Heart right ventricle (tissue), 16 donors: ENCODE results near the gene GPN3. TPM values are rescaled to one million over a fixed set of nuclear protein-coding genes. Genes with fewer than 3 reads are reported as not detected.

Experiments
- ATAC-seq, 8 donors: fragments of 200-7000 bp; cut with Tn5 transposase; one replicate each; pipeline ENCODE4 v1.9.1; 2020; ENCODE audit warnings: mild to moderate bottlenecking in 8 of 8, moderate library complexity in 8 of 8, moderate number of reproducible peaks in 1 of 8
- DNase-seq, 2 donors: peaks; one replicate each; pipeline ENCODE4 v3.0.0-alpha.2; 2020
- H3K27ac ChIP-seq, 10 donors: fragments of 200-600 bp; sonication (generic) in 2 of 10; one replicate each; pipeline versions ENCODE4 v1.5.0 to v1.8.0; 2020 to 2022; ENCODE audit warnings: mild to moderate bottlenecking in 3 of 10
- H3K27me3 ChIP-seq, 7 donors: fragments of 200-600 bp; one replicate each; pipeline ENCODE4 v1.8.0; 2021 to 2022; ENCODE audit warnings: mild to moderate bottlenecking in 2 of 7
- H3K36me3 ChIP-seq, 9 donors: fragments of 200-600 bp; sonication (generic) in 1 of 9; one replicate each; pipeline versions ENCODE4 v1.5.0 to v1.8.0; 2020 to 2022; ENCODE audit warnings: mild to moderate bottlenecking in 2 of 9
- H3K4me1 ChIP-seq, 9 donors: fragments of 200-600 bp; sonication (generic) in 1 of 9; one replicate each; pipeline versions ENCODE4 v1.5.0 to v1.8.0; 2020 to 2022; ENCODE audit warnings: mild to moderate bottlenecking in 4 of 9
- H3K4me3 ChIP-seq, 10 donors: fragments of 200-600 bp; sonication (generic) in 2 of 10; one replicate each; pipeline versions ENCODE4 v1.5.0 to v1.8.0; 2020 to 2022; ENCODE audit warnings: mild to moderate bottlenecking in 7 of 10, moderate library complexity in 2 of 10
- H3K9me3 ChIP-seq, 11 donors: fragments of 200-600 bp in 10 of 11; sonication (generic) in 2 of 11; one replicate each; pipeline versions ENCODE4 v1.5.0 to v1.8.0; 2013 to 2022; ENCODE audit warnings: mild to moderate bottlenecking in 2 of 11, control low read depth in 1 of 11, moderate library complexity in 1 of 11
- CTCF ChIP-seq, 9 donors: fragments of 200-600 bp; sonication (generic) in 2 of 9; IDR thresholded peaks; one replicate each; pipeline versions ENCODE4 v1.5.0 to v1.8.0; 2021 to 2022; ENCODE audit warnings: antibody characterized with exemption in 9 of 9, mild to moderate bottlenecking in 5 of 9, moderate library complexity in 1 of 9
- WGBS, 2 donors: extraction: QIAGEN DNeasy Blood & Tissue Kit; methylation state at CpG; one replicate each; pipeline ENCODE4 v1.1.7; 2013; ENCODE audit warnings: inconsistent platforms in 1 of 2; 5-methylcytosine and 5-hydroxymethylcytosine counted together
- intact Hi-C, 10 donors: fragments of 100-400 bp; cut with DNase I; formaldehyde crosslinking; loops; one replicate each; pipeline versions ENCODE4 v1.11.1 to v1.14.2; 2022
- polyA plus RNA-seq, 2 donors: library from polyadenylated mRNA; stranded (reverse); fragments of 200-250 nt; gene quantifications; one replicate each; pipeline ENCODE4 v1.2.3, GENCODE V29; 2013
- total RNA-seq, 10 donors: library from RNA; stranded (reverse); fragmentation: NEBNext Ultra II Directional in 3 of 10; extraction: Animal tissue kit (Norgen Biotek cat#: 25700) in 3 of 10; gene quantifications; one replicate each; pipeline versions ENCODE4 v1.2.1 to v1.2.4, GENCODE V29; 2021 to 2023
- donor health status: Arrhythmogenic right ventricular cardiomyopathy.
- donor health status: ischemic (EF 13 %, LVEDD 7.1; RV severe dilation, severe dysfunction).
- donor health status: healthy with polysubstance abuse.
- donor health status: DM: no; HTN: yes; CAD: no.
- donor health status: DM: no; HTN: no; CAD: no.
- donor health status: ischemic (EF 25% LVEDD 6.9; RV normal size, moderate dysfunction).
- donor health status: ischemic (EF 25% LVEDD 5.7; RV mildly dilated, moderate dysfunction).
- donor health status: healthy.
- donor health status: DM: yes; HTN: yes; CAD: no.
- donor health status: Ischemic cardiomyopathy.
- donor health status: ischemic (EF 35%, LVEDD 5.7; RV mildly dilated, moderate dysfunction).
- donor health status: nonischemic (EF 11% LVEDD 7.7; RV severe dilation, severe dysfunction).
- donor health status: DM: yes; HTN: yes; CAD: no.
- donor health status: PGD.
- donor health status: ischemic (EF 29% LVEDD 5.4; RV normal size, mild dysfunction).
- donor health status: nonischemic (EF 23%, LVEDD 6.1; RV moderate dilation, normal function).

Gene GPN3
- total and polyA plus RNA-seq, 12 donors, result 9.4 to 46.7 (median 31.1) TPM

GRCh38 chr12:110458756-110459155 lies 9.3 kb downstream of the GPN3 start:
- Histone ChIP-seq H3K36me3 (peaks cover 0 to 98% (median 15%) of the 10 kb centered on the region in 9 donors), H3K27me3 (no peaks in the 10 kb centered on the region), H3K4me3 (no peak overlapping the region), H3K9me3 (no peaks in the 10 kb centered on the region), H3K27ac (no peak overlapping the region), H3K4me1 (peaks cover 0 to 24% (median 0%) of the 10 kb centered on the region in 9 donors)
- DNase-seq, result no peak
- 92 to 94% methylated on average over 4 of the region's 4 CpGs for WGBS, 2 donors
- no peak for TF ChIP-seq CTCF (IDR thresholded peaks at IDR 0.05)
- no peak for ATAC-seq
- intact Hi-C loops, result loop anchor here in 4 of 10 donors (10.0 kb wide), 3 partner anchors 56 to 426 kb away; no protein-coding TSS in a partner anchor

GRCh38 chr12:110453569-110454296 lies 14.3 kb downstream of the GPN3 start:
- peaks cover 0 to 69% (median 10%) of the 10 kb centered on the region in 9 donors for H3K36me3 ChIP-seq
- intact Hi-C loops, result loop anchor here in 8 of 10 donors (5.0 to 10.0 kb wide), 5 partner anchors 61 to 431 kb away; no protein-coding TSS in a partner anchor

GRCh38 chr12:110451263-110451662 lies 16.8 kb downstream of the GPN3 start:
- ATAC-seq, result no peak
- H3K36me3 ChIP-seq, result peaks cover 0 to 66% (median 10%) of the 10 kb centered on the region in 9 donors
- H3K4me3 ChIP-seq, result no peak overlapping the region
- WGBS, 2 donors, result 65 to 81% methylated on average over 1 of the region's 1 CpG
- H3K4me1 ChIP-seq, result peaks cover 0 to 54% (median 22%) of the 10 kb centered on the region in 9 donors
- no peak for DNase-seq
- H3K27ac ChIP-seq, result peak overlapping the region in 5 of 10 donors; percentile 1 to 99 (median 91)
- intact Hi-C loops, result loop anchor here in 8 of 10 donors (2.0 to 10.0 kb wide), 9 partner anchors 46 to 438 kb away; no protein-coding TSS in a partner anchor
- H3K9me3 ChIP-seq, result no peaks in the 10 kb centered on the region
- TF ChIP-seq CTCF (IDR thresholded peaks at IDR 0.05), result no peak
- H3K27me3 ChIP-seq, result no peaks in the 10 kb centered on the region

More at GRCh38 chr12:110453569-110454296, 14.3 kb downstream of the GPN3 start:
- Histone ChIP-seq H3K4me1 (peaks cover 0 to 39% (median 8%) of the 10 kb centered on the region in 9 donors), H3K9me3 (no peaks in the 10 kb centered on the region), H3K4me3 (no peak overlapping the region), H3K27ac (no peak overlapping the region), H3K27me3 (no peaks in the 10 kb centered on the region)
- 94 to 98% methylated on average over 4 of the region's 4 CpGs for WGBS, 2 donors
- ATAC-seq, result no peak
- TF ChIP-seq CTCF (IDR thresholded peaks at IDR 0.05), result no peak
- no peak for DNase-seq

GRCh38 chr12:110449799-110450497 lies 18.1 kb downstream of the GPN3 start, which contains the start of gene ARPC3:
TSS of gene ARPC3 (minus strand) at chr12:110450337. CDS start at chr12:110450260, 77 bp downstream.
- WGBS, 2 donors, result 1% methylated on average over 43 to 51 of the region's 51 CpGs
- peak; percentile 94 to 95 for DNase-seq
- peaks cover 0 to 67% (median 9%) of the 10 kb centered on the region in 9 donors for H3K36me3 ChIP-seq
- H3K27ac ChIP-seq, result peak within 1 kb of the TSS; percentile 80 to 99 (median 94)
- H3K4me3 ChIP-seq, result peak within 1 kb of the TSS; percentile 61 to 95 (median 81)
- TF ChIP-seq CTCF (IDR thresholded peaks at IDR 0.05), result peak; percentile 69 to 97 (median 88)
- ATAC-seq, result peak; percentile 98 to 100 (median 99)
- no peaks in the 10 kb centered on the region for H3K9me3 ChIP-seq
- intact Hi-C loops, result loop anchor here in 8 of 10 donors (1.0 to 10.0 kb wide), 11 partner anchors 47 to 439 kb away; no protein-coding TSS in a partner anchor
- H3K4me1 ChIP-seq, result peaks cover 0 to 49% (median 22%) of the 10 kb centered on the region in 9 donors
- no peaks in the 10 kb centered on the region for H3K27me3 ChIP-seq
